ENCODE measurements around the gene ANO2.
"Not testable (repeated sequence)": the region's sequence is repeated elsewhere in the genome, so short reads cannot be mapped to it uniquely, and the experiment has no call there.

The ANO2 gene

GRCh38 chr12:5571115-5571514 is 373.9 kb downstream of the ANO2 start:
- no peak for DNase-seq

- no peak for DNase-seq
Measured at GRCh38 chr12:5570416-5570815, 374.6 kb downstream of the ANO2 start.

- DNase-seq, result no peak
Measured at GRCh38 chr12:5568325-5568981, 376.6 kb downstream of the ANO2 start.

GRCh38 chr12:5567016-5567725 is 377.9 kb downstream of the ANO2 start:
- no peak for DNase-seq

- no peak for DNase-seq
Measured at GRCh38 chr12:5565933-5566599, 379.0 kb downstream of the ANO2 start.

GRCh38 chr12:5562581-5562980 is 382.5 kb downstream of the ANO2 start:
- DNase-seq, result no peak

- DNase-seq, result no peak
Measured at GRCh38 chr12:5561846-5562245, 383.2 kb downstream of the ANO2 start.

- no peak for DNase-seq
Measured at GRCh38 chr12:5561057-5561456, 384.0 kb downstream of the ANO2 start.

GRCh38 chr12:5560265-5560664 is 384.8 kb downstream of the ANO2 start:
- DNase-seq, result no peak

- no peak for DNase-seq
Measured at GRCh38 chr12:5557906-5558305, 387.2 kb downstream of the ANO2 start.

GRCh38 chr12:5556946-5557673 is 387.9 kb downstream of the ANO2 start:
- no peak for DNase-seq

- no peak for DNase-seq
Measured at GRCh38 chr12:5556033-5556614, 388.9 kb downstream of the ANO2 start.

GRCh38 chr12:5554711-5555110 is 390.3 kb downstream of the ANO2 start:
- no peak for DNase-seq

- no peak for DNase-seq
Measured at GRCh38 chr12:5549011-5549410, 396.0 kb downstream of the ANO2 start.

GRCh38 chr12:5548152-5548943 is 396.7 kb downstream of the ANO2 start:
- DNase-seq, result no peak

GRCh38 chr12:5546616-5547015 is 398.4 kb downstream of the ANO2 start:
- DNase-seq, result no peak

GRCh38 chr12:5537771-5538170 is 407.3 kb downstream of the ANO2 start:
- no peak for DNase-seq

GRCh38 chr12:5537026-5537615 is 407.9 kb downstream of the ANO2 start:
- DNase-seq, result not testable (repeated sequence)

- DNase-seq, result no peak
Measured at GRCh38 chr12:5535541-5535940, 409.5 kb downstream of the ANO2 start.

- no peak for DNase-seq
Measured at GRCh38 chr12:5534426-5535199, 410.4 kb downstream of the ANO2 start.

GRCh38 chr12:5533368-5533767 is 411.7 kb downstream of the ANO2 start:
- DNase-seq, result no peak

Measured in DMS153 (cell line).